KG1 (cell line): ENCODE data around the gene AJM1.
"Not testable (repeated sequence)": the region's sequence is repeated elsewhere in the genome, so short reads cannot be mapped to it uniquely, and the experiment has no call there.

ENCODE experiments used
- DNase-seq: peaks from one replicate; lab custom pipeline; 2025; lab: John Stamatoyannopoulos, UW

The AJM1 gene

DNA sequence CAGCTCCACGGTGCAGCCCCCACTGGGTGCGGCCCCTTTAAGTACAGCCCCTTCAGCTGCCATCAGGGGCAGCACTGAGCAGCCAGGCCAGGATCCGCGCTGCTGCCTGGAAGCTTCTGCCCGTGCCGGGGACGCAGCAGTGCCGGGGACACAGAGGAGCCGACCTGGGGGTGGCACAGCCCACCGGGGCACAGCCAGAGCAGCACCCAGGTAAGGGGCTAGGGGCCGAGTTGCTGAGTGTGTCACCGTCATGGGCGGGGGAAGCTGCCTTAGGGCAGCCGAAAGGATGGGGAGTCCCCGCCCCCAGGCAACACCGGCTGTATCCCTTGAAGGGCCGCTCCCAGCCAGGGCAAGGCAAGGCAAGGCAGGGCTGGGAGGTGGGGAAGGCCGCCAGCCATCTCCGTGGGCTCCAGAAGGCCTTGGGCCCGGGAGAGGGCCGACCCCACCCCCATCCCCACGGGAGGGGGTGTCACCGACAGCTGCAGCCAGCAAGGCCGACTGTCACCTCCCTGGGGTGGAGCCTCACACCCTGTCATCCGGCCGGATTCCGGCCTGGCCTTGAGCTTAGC is at the start of gene AJM1:
TSS of gene AJM1 (plus strand) at position 99 of the 569 bp plus-strand sequence. CDS start 1,937 bp downstream, outside the sequence.
- peak; percentile 81 for DNase-seq

GRCh38 chr9:136793086-136793946 is 49.0 kb upstream of the AJM1 start:
- DNase-seq = no peak

- DNase-seq = no peak
These were observed 47.8 kb upstream of the AJM1 start for GRCh38 chr9:136794281-136794999.

GRCh38 chr9:136795000-136795348 is 47.3 kb upstream of the AJM1 start:
- DNase-seq = no peak

GRCh38 chr9:136796238-136796774 is 46.0 kb upstream of the AJM1 start, which contains the start of gene CCDC183:
Gene CCDC183 (plus strand): TSS chr9:136796338. CDS start chr9:136796398, 60 bp downstream.
- no peak for DNase-seq

DNA sequence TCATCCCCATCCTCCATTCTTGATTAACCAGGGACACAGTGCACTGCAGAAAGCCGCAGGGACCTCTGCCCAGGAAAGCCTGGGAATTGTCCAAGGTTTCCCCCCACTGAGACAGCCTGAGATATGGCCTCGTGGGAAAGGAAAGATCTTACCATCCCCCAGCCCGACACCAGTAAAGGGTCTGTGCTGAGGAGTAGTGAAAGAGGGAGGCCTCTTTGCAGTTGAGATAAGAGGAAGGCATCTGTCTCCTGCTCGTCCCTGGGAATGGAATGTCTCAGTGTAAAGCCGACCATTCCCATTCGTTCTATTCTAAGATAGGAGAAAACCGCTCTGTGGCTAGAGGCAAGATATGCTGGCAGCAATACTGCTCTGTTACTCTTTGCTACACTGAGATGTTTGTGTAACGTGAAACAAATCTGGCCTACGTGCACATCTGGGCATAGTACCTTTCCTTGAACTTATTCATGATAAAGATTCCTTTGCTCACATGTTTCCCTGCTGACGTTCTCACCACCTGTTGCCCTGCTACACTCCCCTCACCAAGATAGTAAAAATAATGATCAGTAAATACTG is 45.4 kb upstream of the AJM1 start:
- not testable (repeated sequence) for DNase-seq

GRCh38 chr9:136798708-136799078 is 43.6 kb upstream of the AJM1 start:
- DNase-seq = no peak

GRCh38 chr9:136799079-136799853 is 43.0 kb upstream of the AJM1 start:
- DNase-seq = no peak

- DNase-seq = no peak
These were observed 42.2 kb upstream of the AJM1 start for GRCh38 chr9:136799854-136800657.

DNA sequence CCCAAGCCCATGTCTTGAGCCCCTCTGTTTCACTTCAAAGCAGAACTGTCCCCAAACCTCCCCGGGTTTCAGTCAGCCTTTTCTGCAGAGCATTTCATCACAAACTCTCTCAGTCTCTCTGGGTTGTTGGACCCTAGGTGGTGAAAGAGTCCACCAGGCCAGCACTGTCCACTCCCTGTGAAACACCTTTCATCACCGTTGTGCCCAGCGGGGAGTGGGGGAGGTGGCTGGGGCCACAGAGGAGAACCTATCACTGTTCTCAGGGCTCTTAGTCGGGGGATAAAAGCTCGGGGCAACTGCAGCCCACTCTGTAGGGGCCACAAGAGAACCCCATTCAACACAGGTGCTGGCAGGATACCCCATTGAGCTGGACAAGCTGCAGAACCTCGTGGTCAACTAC is 40.0 kb upstream of the AJM1 start:
- no peak for DNase-seq

GRCh38 chr9:136803009-136803550 is 39.2 kb upstream of the AJM1 start:
- not testable (repeated sequence) for DNase-seq

- DNase-seq = no peak
These were observed 38.4 kb upstream of the AJM1 start for GRCh38 chr9:136803551-136804508.

- no peak for DNase-seq
These were observed 37.6 kb upstream of the AJM1 start for GRCh38 chr9:136804509-136805206.

DNA sequence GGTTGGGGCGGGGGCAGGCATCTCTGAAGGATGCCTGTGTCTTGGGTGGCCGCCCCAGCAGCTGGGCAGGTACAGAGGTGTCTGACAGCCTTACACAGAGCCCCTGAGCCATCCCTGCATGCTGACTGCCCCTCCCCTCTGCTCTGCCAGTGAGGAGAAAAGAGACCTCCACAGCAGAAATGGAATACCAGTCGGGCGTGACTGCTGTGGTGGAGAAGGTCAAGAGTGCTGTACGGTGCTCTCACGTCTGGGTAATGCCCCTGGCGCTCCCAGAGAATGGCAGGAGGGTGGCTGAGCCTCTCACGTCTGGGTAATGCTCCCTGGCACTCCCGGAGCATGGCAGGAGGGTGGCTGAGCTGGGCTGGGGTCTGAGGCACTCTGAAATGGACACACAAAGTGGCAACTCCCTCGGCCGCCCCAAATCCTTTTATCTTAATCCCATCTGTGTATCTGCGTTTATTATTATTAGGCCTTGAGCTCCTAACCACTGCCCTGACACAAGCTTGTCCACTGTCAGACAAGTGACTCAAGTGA is 37.0 kb upstream of the AJM1 start:
- DNase-seq = no peak

GRCh38 chr9:136806067-136806466 is 36.2 kb upstream of the AJM1 start:
- DNase-seq = no peak

DNA sequence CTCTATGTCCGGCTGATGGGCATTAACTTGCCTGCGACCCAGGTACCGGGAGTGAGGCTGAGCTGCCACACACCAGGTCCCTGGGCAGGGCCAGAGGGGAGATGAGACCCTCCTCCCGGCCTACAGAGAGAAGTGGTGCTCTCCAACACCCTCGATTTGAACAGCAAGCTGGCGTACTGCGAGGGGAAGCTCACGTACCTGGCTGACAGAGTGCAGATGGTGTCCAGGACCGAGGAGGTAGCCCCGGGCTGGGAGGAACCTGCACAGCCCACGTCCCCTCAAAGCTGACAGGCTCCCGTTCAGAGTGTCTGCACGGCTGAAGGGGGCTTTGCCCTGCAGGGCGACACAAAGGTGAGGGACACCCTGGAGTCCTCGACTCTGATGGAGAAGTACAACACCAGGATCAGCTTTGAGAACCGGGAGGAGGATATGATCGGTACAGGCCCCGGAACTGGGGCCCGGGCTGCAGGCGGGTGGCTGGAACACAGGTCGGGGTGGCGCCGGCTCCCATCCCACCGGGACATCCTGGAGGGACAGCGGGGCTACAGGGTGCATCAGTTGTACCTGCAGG is 35.6 kb upstream of the AJM1 start:
- no peak for DNase-seq

GRCh38 chr9:136807281-136808074 is 34.8 kb upstream of the AJM1 start, which contains the start of gene RABL6:
Gene RABL6 (plus strand): TSS chr9:136807948. CDS start chr9:136808197, 249 bp downstream.
- peak; percentile 83 for DNase-seq
